Myocyte (in vitro differentiated cells): ENCODE measurements around the gene CEL. TPM values are rescaled to one million over a fixed set of nuclear protein-coding genes. Genes with fewer than 3 reads are reported as not detected.
A peak's percentile ranks its signal among the peaks of the same experiment; 100 is the strongest.
"Not testable (repeated sequence)": the region's sequence is repeated elsewhere in the genome, so short reads cannot be mapped to it uniquely, and the experiment has no call there.

Experiments used
- DNase-seq: peaks from one replicate; pipeline ENCODE4 v3.0.0-alpha.2; 2012; ENCODE audit warnings: low read depth
- total RNA-seq: library from RNA; depleted of rRNA; stranded (reverse); fragments of >200 nt; gene quantifications from 2 replicates; pipeline ENCODE4 v1.2.3, GENCODE V29; 2014

Gene CEL
- total RNA-seq, 1 donor from 2014 or later, result 0.67 TPM

GRCh38 chr9:133046900-133047295 is 14.9 kb upstream of the CEL start:
- DNase-seq, result no peak

- DNase-seq, result peak; percentile 48
These were observed 13.2 kb upstream of the CEL start for GRCh38 chr9:133048595-133048994.

GRCh38 chr9:133049043-133049442 is 12.7 kb upstream of the CEL start:
- DNase-seq, result no peak

GRCh38 chr9:133050142-133050541 is 11.6 kb upstream of the CEL start:
- peak; percentile 81 for DNase-seq

- no peak for DNase-seq
These were observed 11.0 kb upstream of the CEL start for GRCh38 chr9:133050781-133051180.

- no peak for DNase-seq
These were observed 10.4 kb upstream of the CEL start for GRCh38 chr9:133051281-133051900.

- DNase-seq, result no peak
These were observed 9.7 kb upstream of the CEL start for GRCh38 chr9:133051966-133052539.

GRCh38 chr9:133054194-133054890 is 7.4 kb upstream of the CEL start:
- DNase-seq, result no peak

- peak; percentile 99 for DNase-seq
These were observed 6.8 kb upstream of the CEL start for GRCh38 chr9:133054966-133055365.

- no peak for DNase-seq
These were observed 5.9 kb upstream of the CEL start for GRCh38 chr9:133055788-133056420.

- no peak for DNase-seq
These were observed 5.2 kb upstream of the CEL start for GRCh38 chr9:133056533-133056932.

- no peak for DNase-seq
These were observed 4.8 kb upstream of the CEL start for GRCh38 chr9:133057006-133057405.

GRCh38 chr9:133057553-133057952 is 4.2 kb upstream of the CEL start:
- no peak for DNase-seq

- peak; percentile 74 for DNase-seq
These were observed 3.7 kb upstream of the CEL start for GRCh38 chr9:133058071-133058470.

- no peak for DNase-seq
These were observed 3.0 kb upstream of the CEL start for GRCh38 chr9:133058550-133059320.

GRCh38 chr9:133059623-133060022 is 2.2 kb upstream of the CEL start:
- DNase-seq, result no peak

- no peak for DNase-seq
These were observed 1.4 kb upstream of the CEL start for GRCh38 chr9:133060417-133060841.

- DNase-seq, result not testable (repeated sequence)
These were observed 590 bp upstream of the CEL start for GRCh38 chr9:133061019-133061763.

- DNase-seq, result not testable (repeated sequence)
These were observed 788 bp downstream of the CEL start for GRCh38 chr9:133062569-133062968.

- no peak for DNase-seq
These were observed 1.3 kb downstream of the CEL start for GRCh38 chr9:133063159-133063499.
